ENCODE data around the gene TRERF1.

Gene TRERF1

DNA sequence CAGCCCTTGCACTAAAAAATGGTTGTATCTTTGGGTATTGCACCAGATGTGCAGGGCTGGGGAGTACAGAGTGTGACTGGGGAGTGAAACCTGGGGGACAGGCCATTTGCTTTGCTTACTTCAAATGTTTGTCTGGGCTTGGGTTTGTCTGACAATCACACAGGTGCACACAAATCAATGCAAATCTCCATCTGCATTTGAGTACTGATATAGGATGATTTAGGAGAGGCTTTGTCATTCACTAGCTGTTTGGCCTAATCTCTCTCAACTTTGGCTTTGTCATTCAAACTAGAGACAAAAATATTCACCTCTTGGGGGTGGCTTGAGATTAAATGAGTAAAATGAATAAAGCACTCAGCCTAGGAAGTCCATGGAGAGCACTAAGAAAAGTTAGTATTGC is 274.7 kb downstream of the TRERF1 start:
- DNase-seq = no peak

DNA sequence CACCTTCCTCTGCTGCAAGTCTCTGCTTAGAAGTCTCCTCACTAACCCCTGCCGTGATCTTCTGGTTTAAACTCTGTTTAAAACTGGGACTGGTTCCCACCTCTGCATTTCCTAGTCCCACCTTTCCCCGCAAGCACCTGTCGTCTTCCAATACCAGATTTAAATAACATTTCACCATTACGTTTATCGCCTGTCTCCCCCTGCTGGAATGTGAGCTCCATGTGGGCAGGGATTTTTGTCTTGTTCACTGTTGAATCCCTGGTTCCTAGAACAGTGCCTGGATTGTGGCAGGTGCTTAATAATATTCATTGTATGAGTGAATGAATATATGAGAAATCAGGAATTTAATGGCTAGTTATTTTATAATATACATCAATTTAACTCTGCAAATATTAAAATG is 275.9 kb downstream of the TRERF1 start:
- DNase-seq = peak; percentile 7
